Esophagus muscularis mucosa (tissue), 4 donors: ENCODE results near the gene KRT78.

Experiments used
- CTCF ChIP-seq, 3 experiments: fragments of 200-600 bp in 2 of 3; fragments of 450-650 bp in 1 of 3; sonication (generic) in 2 of 3; IDR thresholded peaks; one replicate each; pipeline ENCODE4 v1.5.1; 2017 to 2019; ENCODE audit warnings: antibody characterized with exemption in 3 of 3, mild to moderate bottlenecking in 2 of 3, moderate library complexity in 1 of 3
- EP300 ChIP-seq: sonication (generic); formaldehyde crosslinking; IDR thresholded peaks from one replicate; pipeline ENCODE4 v1.6.1; 2017; ENCODE audit warnings: antibody characterized with exemption
- POLR2A ChIP-seq: fragments of 450-650 bp; IDR thresholded peaks from one replicate; pipeline ENCODE4 v1.6.1; 2017; ENCODE audit warnings: antibody characterized with exemption, moderate library complexity, mild to moderate bottlenecking, low read depth
- POLR2AphosphoS5 ChIP-seq, 2 donors: sonication (generic); formaldehyde crosslinking; IDR thresholded peaks; one replicate each; pipeline ENCODE4 v1.6.1; 2017; ENCODE audit warnings: antibody characterized with exemption in 2 of 2

GRCh38 chr12:52819731-52820510 lies 28.9 kb downstream of the KRT78 start:
- TF ChIP-seq CTCF (IDR thresholded peaks at IDR 0.05) (no peak), EP300 (no peak), POLR2A (no peak), POLR2AphosphoS5 (IDR thresholded peaks at IDR 0.05) (no peak)
